T-helper 1 cell treated with Interleukin-12 subunit alpha and Interleukin-12 subunit beta and Interleukin-4 antibody, amounts not matched to agents 30 μg/mL and 1 μg/mL, for 36 hours (primary cell): ENCODE results near the gene BICRA.
"Not testable (repeated sequence)": the region's sequence is repeated elsewhere in the genome, so short reads cannot be mapped to it uniquely, and the experiment has no call there.

Source experiments
- H3K27ac Mint-ChIP-seq: one replicate; pipeline ENCODE4 v1.8.0; 2021; ENCODE audit warnings: mild to moderate bottlenecking, mixed read lengths
- H3K27me3 Mint-ChIP-seq: one replicate; pipeline ENCODE4 v1.8.0; 2021; ENCODE audit warnings: low read depth, mixed read lengths
- H3K36me3 Mint-ChIP-seq: one replicate; pipeline ENCODE4 v1.8.0; 2021; ENCODE audit warnings: low read depth, mixed read lengths
- H3K4me1 Mint-ChIP-seq: one replicate; pipeline ENCODE4 v1.8.0; 2021; ENCODE audit warnings: low read depth, mixed read lengths
- H3K4me3 Mint-ChIP-seq: one replicate; pipeline ENCODE4 v1.8.0; 2021; ENCODE audit warnings: mild to moderate bottlenecking, moderate library complexity, mixed read lengths
- H3K9me3 Mint-ChIP-seq: one replicate; pipeline ENCODE4 v1.8.0; 2021; ENCODE audit warnings: mixed read lengths

BICRA gene

DNA sequence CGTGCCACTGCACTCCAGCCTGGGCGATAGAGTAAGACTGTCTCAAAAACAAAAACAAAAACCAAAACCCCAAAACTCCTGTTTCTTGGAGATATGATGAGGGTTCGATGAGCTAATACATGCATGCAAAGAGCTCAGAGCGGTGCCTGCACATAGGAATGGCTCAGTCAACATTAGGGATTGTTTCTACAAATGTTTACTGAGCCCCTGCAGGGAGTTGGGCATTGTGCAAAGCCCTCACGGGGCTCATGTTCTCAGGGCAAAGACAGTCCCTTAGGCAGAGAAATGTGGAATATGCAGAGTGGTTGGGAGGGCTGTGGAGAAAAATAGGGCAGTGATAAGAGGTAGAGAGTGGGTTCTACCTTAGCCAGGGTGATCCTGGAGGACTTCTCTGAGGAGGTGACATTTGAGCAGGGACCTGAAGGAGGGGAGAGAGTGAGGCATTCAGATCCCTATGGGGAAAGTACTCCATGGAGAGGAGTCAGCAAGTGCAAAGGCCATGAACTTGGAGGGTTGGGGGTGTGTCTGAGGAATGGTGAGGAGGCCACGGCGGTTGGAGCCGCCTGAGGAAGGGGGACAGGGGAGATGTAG, 102.8 kb downstream of the BICRA start:
- no peaks in the 10 kb centered on the region for H3K36me3 Mint-ChIP-seq
- no peak overlapping the region for H3K27ac Mint-ChIP-seq
- H3K9me3 Mint-ChIP-seq: no peaks in the 10 kb centered on the region
- H3K4me3 Mint-ChIP-seq: no peak overlapping the region
- peaks cover 7% of the 10 kb centered on the region for H3K4me1 Mint-ChIP-seq
- peaks cover 32% of the 10 kb centered on the region for H3K27me3 Mint-ChIP-seq

DNA sequence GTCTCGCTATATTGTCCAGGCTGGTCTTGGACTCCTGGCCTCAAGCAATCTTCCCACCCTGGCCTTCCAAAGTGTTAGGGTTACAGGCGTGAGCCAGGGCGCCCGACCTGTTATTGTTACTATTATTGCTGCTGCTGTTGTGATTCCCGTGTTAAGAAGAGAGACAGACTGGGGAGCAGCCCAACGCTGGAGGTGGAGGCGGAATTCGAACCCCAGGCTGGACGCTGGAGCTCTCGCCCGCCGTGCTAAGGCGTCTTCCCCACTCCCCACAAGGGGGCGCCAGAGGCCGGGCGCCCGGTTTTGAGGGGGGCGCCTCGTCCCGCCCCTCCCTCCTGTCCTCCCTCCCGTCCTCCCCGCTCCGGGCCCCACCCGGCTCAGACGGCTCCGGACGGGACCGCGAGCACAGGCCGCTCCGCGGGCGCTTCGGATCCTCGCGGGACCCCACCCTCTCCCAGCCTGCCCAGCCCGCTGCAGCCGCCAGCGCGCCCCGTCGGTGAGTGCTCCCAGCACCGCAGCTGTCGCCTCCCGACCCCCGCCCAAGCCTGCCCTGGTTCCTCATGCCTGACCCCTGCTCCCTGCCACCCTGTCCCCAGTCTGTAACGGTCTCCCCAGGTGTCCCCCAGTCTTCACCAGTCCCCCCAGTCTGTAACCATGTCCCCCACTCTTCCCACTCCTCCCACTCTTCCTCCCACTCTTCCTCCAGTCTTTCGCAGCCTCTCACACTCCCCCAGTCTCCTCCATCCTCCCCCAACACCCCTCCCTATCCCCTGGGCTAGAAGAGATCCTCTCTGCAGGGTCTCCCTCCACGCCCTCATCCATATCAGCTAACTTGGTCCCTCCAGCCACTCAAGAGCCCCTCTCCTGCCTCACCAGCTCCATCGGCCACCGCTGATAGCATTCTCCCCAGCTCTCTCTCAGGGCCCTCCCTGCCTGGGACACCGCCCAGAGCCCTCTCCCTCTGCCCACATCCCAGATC, 104.4 kb downstream of the BICRA start, which contains the start of gene EHD2:
Gene EHD2, plus strand, starts transcription at position 377 of the 976 bp plus-strand sequence. CDS start 3,191 bp downstream, outside the sequence.
- Mint-ChIP-seq H3K27ac (peak within 1 kb of the TSS; percentile 70), H3K27me3 (peaks cover 29% of the 10 kb centered on the region), H3K4me1 (peaks cover 7% of the 10 kb centered on the region), H3K4me3 (peak within 1 kb of the TSS; percentile 48), H3K36me3 (no peaks in the 10 kb centered on the region), H3K9me3 (no peaks in the 10 kb centered on the region)

DNA sequence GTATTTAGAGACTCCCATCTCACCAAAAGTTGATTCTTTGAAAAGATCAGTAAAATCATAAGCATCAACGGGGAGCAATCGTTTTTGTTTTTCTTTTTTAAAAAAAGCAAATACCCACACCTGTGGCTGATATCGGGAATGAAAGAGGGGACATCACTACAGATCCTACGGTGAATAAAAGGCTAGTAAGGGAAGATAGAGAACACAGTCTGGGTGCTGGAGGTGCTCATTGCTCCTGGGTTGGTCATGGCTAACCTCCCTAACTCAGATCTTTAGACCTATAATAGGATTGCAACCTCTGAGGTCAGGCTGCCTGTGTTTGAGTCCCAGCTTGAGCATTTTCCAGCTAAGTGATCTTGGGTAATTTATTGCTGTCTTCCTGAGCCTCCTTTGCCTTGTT, 105.4 kb downstream of the BICRA start:
- Mint-ChIP-seq H3K36me3 (no peaks in the 10 kb centered on the region), H3K4me1 (peaks cover 7% of the 10 kb centered on the region), H3K27ac (no peak overlapping the region), H3K9me3 (no peaks in the 10 kb centered on the region), H3K27me3 (peaks cover 29% of the 10 kb centered on the region), H3K4me3 (no peak overlapping the region)

DNA sequence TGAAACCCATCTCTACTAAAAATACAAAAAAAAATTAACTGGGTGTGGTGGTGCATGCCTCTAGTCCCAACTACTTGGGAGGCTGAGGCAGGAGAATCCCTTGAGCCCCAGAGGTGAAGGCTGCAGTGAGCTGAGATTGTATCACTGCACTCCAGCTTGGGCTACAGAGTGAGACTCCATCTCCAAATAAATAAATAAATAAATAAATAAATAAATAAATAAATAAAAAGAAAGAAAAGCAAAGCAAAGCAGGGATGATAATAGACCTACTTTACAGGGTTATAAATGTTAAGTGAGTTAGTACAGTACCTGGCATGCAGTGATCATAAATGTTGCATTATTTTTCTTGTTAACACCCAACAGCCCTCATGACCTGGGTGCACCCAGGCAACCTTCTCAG, 105.9 kb downstream of the BICRA start:
- H3K27ac Mint-ChIP-seq, H3K4me3 Mint-ChIP-seq, H3K9me3 Mint-ChIP-seq, H3K4me1 Mint-ChIP-seq, H3K36me3 Mint-ChIP-seq: not testable (repeated sequence)
- H3K27me3 Mint-ChIP-seq: peaks cover 29% of the 10 kb centered on the region

DNA sequence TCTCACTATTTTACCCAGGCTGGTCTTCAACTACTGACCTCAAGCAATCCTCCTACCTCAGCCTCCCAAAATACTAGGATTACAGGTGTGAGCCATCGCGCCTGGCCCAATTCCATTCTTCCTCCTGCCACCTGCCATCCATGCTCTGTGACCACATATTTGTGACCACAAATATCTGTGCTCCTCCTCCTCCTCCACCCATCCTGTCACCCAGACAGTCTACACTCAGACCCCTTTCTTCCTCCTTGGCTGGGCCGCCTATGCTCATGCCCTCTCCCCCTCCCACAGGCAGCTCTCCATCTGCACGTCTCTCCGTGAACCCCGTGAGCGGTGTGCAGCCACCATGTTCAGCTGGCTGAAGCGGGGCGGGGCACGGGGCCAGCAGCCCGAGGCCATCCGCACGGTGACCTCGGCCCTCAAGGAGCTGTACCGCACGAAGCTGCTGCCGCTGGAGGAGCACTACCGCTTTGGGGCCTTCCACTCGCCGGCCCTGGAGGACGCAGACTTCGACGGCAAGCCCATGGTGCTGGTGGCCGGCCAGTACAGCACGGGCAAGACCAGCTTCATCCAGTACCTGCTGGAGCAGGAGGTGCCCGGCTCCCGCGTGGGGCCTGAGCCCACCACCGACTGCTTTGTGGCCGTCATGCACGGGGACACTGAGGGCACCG, 107.5 kb downstream of the BICRA start:
- Mint-ChIP-seq H3K4me1 (peaks cover 7% of the 10 kb centered on the region), H3K27ac (no peak overlapping the region), H3K9me3 (no peaks in the 10 kb centered on the region), H3K36me3 (no peaks in the 10 kb centered on the region), H3K4me3 (no peak overlapping the region), H3K27me3 (peaks cover 29% of the 10 kb centered on the region)

DNA sequence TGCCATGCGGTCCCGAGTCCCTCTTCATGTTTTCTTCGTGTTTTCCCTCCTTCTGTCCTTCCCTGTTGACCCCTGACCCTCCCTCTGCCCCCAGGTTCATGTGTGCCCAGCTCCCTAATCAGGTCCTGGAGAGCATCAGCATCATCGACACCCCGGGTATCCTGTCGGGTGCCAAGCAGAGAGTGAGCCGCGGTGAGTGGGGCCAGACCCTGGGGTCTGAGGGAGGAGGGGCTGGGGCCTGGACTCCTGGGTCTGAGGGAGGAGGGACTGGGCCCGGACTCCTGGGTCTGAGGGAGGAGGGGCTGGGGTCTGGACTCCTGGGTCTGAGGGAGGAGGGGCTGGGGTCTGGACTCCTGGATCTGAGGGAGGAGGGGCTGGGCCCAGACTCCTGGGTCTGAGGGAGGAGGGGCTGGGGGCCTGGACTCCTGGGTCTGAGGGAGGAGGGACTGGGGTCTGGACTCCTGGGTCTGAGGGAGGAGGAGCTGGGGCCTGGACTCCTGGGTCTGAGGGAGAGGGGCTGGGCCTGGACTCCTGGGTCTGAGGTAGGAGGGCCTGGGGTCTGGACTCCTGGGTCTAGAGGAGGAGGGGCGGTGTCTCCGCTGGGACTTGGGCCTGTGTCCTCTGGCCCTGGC, 109.6 kb downstream of the BICRA start:
- not testable (repeated sequence) for H3K36me3 Mint-ChIP-seq, H3K9me3 Mint-ChIP-seq, H3K4me3 Mint-ChIP-seq, H3K27ac Mint-ChIP-seq, H3K4me1 Mint-ChIP-seq
- peaks cover 18% of the 10 kb centered on the region for H3K27me3 Mint-ChIP-seq

DNA sequence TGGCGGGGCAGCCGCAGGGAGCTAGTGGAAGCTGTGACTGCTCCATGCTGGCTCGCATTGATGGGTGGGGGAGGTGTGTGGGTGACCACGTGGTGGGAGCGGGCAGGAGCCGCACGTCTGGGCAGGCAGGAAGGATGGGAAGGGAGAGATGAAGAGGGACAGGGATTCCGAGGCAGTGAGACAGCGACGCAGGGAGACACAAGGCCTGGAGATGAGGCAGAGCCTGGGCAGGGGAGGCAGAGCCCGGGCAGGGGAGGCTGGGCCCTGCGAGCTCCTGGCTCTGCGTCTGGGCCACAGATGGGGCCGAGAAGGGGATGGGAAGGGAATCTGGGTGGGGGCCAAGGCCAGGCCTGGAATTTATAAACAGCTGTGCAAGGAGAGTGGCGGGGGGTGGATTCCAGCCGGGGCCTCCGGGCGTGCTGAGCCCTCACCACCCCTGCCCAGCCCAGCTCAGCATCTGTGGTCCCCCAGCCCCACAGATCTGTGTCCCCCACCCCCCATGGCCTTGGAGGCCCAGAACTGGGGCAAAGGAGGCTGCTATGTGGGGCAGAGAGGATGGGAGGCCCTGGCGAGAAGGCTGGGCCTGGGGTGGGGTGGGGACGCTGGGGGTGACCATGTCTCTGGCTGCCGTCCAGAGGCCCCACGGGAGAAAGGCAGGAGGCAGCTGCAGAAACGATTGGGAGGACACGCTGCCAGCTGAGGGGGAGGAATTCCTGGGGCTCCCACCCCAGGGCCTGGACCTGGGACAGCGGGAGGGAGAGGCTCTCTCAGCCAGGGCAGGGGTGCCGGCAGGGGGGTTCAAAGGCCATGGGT, 110.3 kb downstream of the BICRA start:
- Mint-ChIP-seq H3K27me3 (peaks cover 11% of the 10 kb centered on the region), H3K4me3 (no peak overlapping the region), H3K9me3 (no peaks in the 10 kb centered on the region), H3K36me3 (no peaks in the 10 kb centered on the region), H3K27ac (no peak overlapping the region), H3K4me1 (no peaks in the 10 kb centered on the region)

DNA sequence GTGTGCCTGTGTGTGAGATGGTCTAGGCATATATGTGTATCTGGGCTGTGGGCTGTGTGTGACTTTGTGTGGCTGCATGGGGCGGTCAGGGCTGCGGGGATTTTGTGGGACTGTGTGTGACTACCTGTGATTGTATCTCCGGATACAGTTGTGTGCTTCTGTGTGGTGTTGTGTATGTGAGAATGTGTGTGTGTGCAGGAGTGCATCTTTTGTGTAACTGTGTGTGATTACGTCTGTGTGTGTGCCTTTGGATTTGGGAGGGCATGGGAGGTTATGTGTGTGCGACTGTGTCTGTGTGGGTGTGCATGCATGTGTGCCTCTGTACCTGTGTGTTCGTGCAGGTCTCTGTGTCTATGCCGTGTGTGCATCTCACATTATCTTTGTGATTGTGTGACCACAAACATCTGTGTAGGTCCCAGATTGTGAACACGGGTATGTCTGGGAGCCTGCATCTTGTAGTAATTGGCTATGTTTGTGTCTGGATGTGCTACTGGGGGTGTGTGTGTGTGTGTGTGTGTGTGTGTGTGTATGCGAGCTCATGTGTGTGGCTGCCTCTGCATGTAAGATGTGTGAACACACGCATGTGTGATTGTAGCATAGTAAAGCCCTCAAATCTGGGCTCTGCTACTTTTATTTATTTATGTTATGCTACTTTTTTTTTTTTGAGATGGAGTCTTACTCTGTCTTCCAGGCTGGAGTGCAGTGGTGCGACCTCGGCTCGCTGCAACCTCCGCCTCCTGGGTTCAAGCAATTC, 111.9 kb downstream of the BICRA start:
- Mint-ChIP-seq H3K4me3 (no peak overlapping the region), H3K4me1 (no peaks in the 10 kb centered on the region), H3K9me3 (no peaks in the 10 kb centered on the region), H3K27ac (no peak overlapping the region), H3K36me3 (no peaks in the 10 kb centered on the region), H3K27me3 (no peaks in the 10 kb centered on the region)

DNA sequence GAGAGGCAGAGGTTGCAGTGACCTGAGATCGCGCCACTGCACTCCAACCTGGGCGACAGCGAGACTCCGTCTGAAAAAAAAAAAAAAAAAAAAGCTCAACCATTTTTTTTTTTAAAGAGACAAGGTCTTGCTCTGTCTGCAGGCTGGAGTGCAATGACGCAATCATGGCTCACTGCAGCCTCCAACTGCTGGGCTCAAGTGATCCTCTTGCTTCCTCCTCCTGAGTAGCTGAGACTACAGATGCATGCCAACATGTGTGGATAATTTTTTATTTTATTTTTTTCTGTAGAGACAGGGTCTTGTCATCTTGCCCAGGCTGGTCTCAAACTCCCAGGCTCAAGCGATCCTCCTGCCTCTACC, 114.6 kb downstream of the BICRA start:
- Mint-ChIP-seq H3K9me3 (no peaks in the 10 kb centered on the region), H3K36me3 (no peaks in the 10 kb centered on the region), H3K27ac (no peak overlapping the region), H3K4me1 (peaks cover 5% of the 10 kb centered on the region), H3K27me3 (peaks cover 5% of the 10 kb centered on the region), H3K4me3 (peak overlapping the region; percentile 21)

DNA sequence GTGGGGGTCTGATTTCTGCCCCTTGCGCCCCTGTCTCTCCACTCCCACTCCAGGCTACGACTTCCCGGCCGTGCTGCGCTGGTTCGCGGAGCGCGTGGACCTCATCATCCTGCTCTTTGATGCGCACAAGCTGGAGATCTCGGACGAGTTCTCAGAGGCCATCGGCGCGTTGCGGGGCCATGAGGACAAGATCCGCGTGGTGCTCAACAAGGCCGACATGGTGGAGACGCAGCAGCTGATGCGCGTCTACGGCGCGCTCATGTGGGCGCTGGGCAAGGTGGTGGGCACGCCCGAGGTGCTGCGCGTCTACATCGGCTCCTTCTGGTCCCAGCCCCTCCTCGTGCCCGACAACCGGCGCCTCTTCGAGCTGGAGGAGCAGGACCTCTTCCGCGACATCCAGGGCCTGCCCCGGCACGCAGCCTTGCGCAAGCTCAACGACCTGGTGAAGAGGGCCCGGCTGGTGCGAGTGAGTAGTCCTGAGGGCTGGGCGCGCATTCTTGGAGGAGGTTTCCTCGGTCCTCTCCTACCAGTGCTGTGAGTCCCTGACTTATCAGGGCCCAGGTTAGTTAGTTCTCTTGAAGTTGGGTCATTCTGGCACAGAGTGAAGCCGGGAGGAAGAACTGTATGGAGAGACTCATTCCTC, 116.9 kb downstream of the BICRA start:
- H3K27me3 Mint-ChIP-seq: peaks cover 8% of the 10 kb centered on the region
- no peak overlapping the region for H3K4me3 Mint-ChIP-seq
- no peak overlapping the region for H3K27ac Mint-ChIP-seq
- H3K36me3 Mint-ChIP-seq: no peaks in the 10 kb centered on the region
- H3K4me1 Mint-ChIP-seq: peaks cover 18% of the 10 kb centered on the region
- no peaks in the 10 kb centered on the region for H3K9me3 Mint-ChIP-seq

DNA sequence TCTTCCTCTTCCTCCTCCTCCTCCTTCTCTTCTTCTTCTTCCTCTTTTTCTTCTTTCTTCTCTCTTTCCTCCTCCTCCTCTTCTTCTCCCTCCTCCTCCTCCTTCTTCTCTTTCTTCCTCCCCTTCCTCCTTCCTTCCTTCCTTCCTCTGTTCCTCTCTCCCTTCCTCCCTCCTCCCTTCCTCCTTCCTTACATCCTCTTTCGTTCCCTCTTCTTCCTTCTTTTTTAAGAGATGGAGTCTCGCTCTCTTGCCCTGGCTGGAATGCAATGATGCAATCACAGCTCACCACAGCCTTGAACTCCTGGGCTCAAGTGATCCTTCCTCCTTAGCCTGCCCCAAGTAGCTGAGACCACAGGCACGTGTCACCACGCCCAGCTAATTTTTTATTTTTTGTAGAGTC, 117.5 kb downstream of the BICRA start:
- Mint-ChIP-seq H3K9me3 (no peaks in the 10 kb centered on the region), H3K27ac (no peak overlapping the region), H3K27me3 (peaks cover 8% of the 10 kb centered on the region), H3K36me3 (no peaks in the 10 kb centered on the region), H3K4me3 (no peak overlapping the region), H3K4me1 (peaks cover 18% of the 10 kb centered on the region)

DNA sequence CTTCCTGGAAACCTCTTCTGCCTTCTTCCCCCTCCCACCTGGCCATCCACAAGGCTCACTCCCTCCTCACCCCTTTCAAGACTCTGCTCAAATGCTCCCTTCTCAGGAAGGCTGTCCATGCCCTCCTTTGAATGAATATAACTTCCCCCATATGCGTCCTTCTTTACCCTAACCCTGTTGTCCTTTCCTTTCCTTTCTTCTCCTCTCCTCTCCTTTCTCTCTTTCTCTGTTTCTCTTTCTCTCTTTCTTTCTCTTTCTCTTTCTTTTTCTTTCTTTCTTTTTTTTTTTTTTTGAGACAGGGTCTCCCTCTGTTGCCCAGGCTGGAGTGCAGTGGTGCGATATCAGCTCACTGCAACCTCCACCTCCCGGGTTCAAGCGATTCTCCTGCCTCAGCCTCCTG, 119.4 kb downstream of the BICRA start:
- peaks cover 18% of the 10 kb centered on the region for H3K4me1 Mint-ChIP-seq
- not testable (repeated sequence) for H3K27me3 Mint-ChIP-seq, H3K36me3 Mint-ChIP-seq, H3K4me3 Mint-ChIP-seq, H3K9me3 Mint-ChIP-seq, H3K27ac Mint-ChIP-seq

DNA sequence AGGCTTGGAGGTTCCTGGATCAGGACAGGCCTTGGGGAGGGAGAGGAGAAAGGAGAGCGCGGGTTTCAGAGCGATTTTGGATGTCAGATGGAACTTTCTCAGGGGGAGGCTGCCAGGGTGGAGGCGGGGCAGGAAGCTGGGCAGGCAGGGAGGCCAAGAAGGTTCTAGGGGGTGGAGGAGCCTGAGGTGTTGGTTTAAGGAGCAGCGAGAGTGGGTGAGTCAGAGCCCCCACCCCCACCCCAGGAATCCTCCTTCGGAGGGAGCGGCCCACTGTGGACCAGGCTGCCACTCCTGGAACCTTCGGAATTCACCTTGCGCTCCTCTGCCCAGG, 120.5 kb downstream of the BICRA start:
- Mint-ChIP-seq H3K36me3 (no peaks in the 10 kb centered on the region), H3K9me3 (no peaks in the 10 kb centered on the region), H3K4me3 (peak overlapping the region; percentile 84), H3K27me3 (peaks cover 8% of the 10 kb centered on the region), H3K27ac (peak overlapping the region; percentile 24), H3K4me1 (peaks cover 18% of the 10 kb centered on the region)
